H1 (cell line): Measurements from ENCODE around the gene TJP3. TPM values are rescaled to one million over a fixed set of nuclear protein-coding genes. Genes with fewer than 3 reads are reported as not detected.

ENCODE experiments used
- GABPA ChIP-seq: IDR thresholded peaks from 2 replicates; pipeline ENCODE4 v1.6.1; 2011; ENCODE audit warnings: mild to moderate bottlenecking, low read length, moderate library complexity, borderline replicate concordance; ENCODE audit not compliant: insufficient read depth
- GTF2F1 ChIP-seq: IDR thresholded peaks from 2 replicates; pipeline ENCODE4 v1.6.1; 2012; ENCODE audit warnings: low read depth, low read length, improper control_type of control experiment, borderline replicate concordance
- polyA plus RNA-seq, 7 experiments: library from polyadenylated mRNA; depleted of rRNA in 3 of 7; stranded (reverse) in 5 of 7; unstranded in 2 of 7; fragments of >200 nt in 5 of 7; fragments of 200-250 nt in 2 of 7; gene quantifications; 1 replicate in 5 of 7; 2 replicates in 1 of 7; 4 replicates in 1 of 7; pipeline versions ENCODE4 v1.2.1 to v1.2.3, GENCODE V29; 2011 to 2013; ENCODE audit warnings: missing spikeins in 2 of 7, mixed read lengths in 2 of 7
- total RNA-seq: library from RNA; stranded (reverse); fragmentation: NEBNext Ultra II Directional; extraction: Animal tissue kit (Norgen Biotek cat#: 25700); gene quantifications from 2 replicates; pipeline ENCODE4 v1.2.1, GENCODE V29; 2021
- TF ChIP-seq, protein P1 (sequence below): fragments of 300-600 bp; sonication (generic); IDR thresholded peaks from 2 replicates; pipeline ENCODE4 v1.7.1; 2012; ENCODE audit warnings: low read length, moderate library complexity, mild to moderate bottlenecking, inconsistent platforms; ENCODE audit not compliant: insufficient replicate concordance

TJP3 gene
- total and polyA plus RNA-seq, 2 of the 8 experiments (the other 6 are each of a cell fraction or from before 2014, with no cell fraction given): 17.1 to 26.1 TPM

DNA sequence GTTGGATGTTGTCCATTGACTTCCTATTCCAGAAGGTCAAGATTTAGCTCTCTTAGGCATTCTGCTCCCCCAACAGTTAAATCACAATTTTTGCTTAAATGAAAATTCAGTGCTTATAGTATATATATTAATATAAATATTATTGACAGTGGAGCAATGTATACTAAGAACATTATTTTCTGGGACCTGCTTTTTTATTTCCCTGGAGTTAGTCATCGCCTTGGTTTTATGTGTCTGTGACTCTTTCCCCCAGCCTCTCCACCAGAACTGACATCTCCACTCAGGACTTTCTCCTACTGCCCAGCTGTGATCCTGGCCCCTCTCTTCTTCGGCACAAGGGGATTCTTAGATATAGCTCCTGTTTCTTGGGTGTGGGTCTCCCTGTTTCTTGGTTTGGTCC is 88.2 kb downstream of the TJP3 start (continued):
- TF ChIP-seq, protein P1, sequence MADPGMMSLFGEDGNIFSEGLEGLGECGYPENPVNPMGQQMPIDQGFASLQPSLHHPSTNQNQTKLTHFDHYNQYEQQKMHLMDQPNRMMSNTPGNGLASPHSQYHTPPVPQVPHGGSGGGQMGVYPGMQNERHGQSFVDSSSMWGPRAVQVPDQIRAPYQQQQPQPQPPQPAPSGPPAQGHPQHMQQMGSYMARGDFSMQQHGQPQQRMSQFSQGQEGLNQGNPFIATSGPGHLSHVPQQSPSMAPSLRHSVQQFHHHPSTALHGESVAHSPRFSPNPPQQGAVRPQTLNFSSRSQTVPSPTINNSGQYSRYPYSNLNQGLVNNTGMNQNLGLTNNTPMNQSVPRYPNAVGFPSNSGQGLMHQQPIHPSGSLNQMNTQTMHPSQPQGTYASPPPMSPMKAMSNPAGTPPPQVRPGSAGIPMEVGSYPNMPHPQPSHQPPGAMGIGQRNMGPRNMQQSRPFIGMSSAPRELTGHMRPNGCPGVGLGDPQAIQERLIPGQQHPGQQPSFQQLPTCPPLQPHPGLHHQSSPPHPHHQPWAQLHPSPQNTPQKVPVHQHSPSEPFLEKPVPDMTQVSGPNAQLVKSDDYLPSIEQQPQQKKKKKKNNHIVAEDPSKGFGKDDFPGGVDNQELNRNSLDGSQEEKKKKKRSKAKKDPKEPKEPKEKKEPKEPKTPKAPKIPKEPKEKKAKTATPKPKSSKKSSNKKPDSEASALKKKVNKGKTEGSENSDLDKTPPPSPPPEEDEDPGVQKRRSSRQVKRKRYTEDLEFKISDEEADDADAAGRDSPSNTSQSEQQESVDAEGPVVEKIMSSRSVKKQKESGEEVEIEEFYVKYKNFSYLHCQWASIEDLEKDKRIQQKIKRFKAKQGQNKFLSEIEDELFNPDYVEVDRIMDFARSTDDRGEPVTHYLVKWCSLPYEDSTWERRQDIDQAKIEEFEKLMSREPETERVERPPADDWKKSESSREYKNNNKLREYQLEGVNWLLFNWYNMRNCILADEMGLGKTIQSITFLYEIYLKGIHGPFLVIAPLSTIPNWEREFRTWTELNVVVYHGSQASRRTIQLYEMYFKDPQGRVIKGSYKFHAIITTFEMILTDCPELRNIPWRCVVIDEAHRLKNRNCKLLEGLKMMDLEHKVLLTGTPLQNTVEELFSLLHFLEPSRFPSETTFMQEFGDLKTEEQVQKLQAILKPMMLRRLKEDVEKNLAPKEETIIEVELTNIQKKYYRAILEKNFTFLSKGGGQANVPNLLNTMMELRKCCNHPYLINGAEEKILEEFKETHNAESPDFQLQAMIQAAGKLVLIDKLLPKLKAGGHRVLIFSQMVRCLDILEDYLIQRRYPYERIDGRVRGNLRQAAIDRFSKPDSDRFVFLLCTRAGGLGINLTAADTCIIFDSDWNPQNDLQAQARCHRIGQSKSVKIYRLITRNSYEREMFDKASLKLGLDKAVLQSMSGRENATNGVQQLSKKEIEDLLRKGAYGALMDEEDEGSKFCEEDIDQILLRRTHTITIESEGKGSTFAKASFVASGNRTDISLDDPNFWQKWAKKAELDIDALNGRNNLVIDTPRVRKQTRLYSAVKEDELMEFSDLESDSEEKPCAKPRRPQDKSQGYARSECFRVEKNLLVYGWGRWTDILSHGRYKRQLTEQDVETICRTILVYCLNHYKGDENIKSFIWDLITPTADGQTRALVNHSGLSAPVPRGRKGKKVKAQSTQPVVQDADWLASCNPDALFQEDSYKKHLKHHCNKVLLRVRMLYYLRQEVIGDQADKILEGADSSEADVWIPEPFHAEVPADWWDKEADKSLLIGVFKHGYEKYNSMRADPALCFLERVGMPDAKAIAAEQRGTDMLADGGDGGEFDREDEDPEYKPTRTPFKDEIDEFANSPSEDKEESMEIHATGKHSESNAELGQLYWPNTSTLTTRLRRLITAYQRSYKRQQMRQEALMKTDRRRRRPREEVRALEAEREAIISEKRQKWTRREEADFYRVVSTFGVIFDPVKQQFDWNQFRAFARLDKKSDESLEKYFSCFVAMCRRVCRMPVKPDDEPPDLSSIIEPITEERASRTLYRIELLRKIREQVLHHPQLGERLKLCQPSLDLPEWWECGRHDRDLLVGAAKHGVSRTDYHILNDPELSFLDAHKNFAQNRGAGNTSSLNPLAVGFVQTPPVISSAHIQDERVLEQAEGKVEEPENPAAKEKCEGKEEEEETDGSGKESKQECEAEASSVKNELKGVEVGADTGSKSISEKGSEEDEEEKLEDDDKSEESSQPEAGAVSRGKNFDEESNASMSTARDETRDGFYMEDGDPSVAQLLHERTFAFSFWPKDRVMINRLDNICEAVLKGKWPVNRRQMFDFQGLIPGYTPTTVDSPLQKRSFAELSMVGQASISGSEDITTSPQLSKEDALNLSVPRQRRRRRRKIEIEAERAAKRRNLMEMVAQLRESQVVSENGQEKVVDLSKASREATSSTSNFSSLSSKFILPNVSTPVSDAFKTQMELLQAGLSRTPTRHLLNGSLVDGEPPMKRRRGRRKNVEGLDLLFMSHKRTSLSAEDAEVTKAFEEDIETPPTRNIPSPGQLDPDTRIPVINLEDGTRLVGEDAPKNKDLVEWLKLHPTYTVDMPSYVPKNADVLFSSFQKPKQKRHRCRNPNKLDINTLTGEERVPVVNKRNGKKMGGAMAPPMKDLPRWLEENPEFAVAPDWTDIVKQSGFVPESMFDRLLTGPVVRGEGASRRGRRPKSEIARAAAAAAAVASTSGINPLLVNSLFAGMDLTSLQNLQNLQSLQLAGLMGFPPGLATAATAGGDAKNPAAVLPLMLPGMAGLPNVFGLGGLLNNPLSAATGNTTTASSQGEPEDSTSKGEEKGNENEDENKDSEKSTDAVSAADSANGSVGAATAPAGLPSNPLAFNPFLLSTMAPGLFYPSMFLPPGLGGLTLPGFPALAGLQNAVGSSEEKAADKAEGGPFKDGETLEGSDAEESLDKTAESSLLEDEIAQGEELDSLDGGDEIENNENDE: no peak
- TF ChIP-seq GTF2F1 (no peak), GABPA (no peak)
